Activated CD4-positive, alpha-beta T cell treated with anti-CD3 and anti-CD28 coated beads for 4 hours (primary cell): ENCODE measurements around the gene TMPRSS11F.
"Not testable (repeated sequence)": the region's sequence is repeated elsewhere in the genome, so short reads cannot be mapped to it uniquely, and the experiment has no call there.

Source experiments
- DNase-seq, 2 donors: peaks; one replicate each; pipeline ENCODE4 v3.0.0-alpha.2; 2020

Gene TMPRSS11F

GRCh38 chr4:68129793-68130192 lies at the start of gene TMPRSS11F:
Gene TMPRSS11F (minus strand): TSS chr4:68129869. CDS start chr4:68129820, 49 bp downstream.
- no peak for DNase-seq

GRCh38 chr4:68176904-68177303 lies 47.2 kb upstream of the TMPRSS11F start:
- no peak for DNase-seq

GRCh38 chr4:68176500-68176899 lies 46.8 kb upstream of the TMPRSS11F start:
- DNase-seq: no peak

GRCh38 chr4:68175562-68176155 lies 46.0 kb upstream of the TMPRSS11F start:
- peak in 1 of 2 donors; percentile 17 for DNase-seq

- DNase-seq: not testable (repeated sequence)
Measured at GRCh38 chr4:68174389-68174788, 44.7 kb upstream of the TMPRSS11F start.

- not testable (repeated sequence) for DNase-seq
Measured at GRCh38 chr4:68172147-68172546, 42.5 kb upstream of the TMPRSS11F start.

- no peak for DNase-seq
Measured at GRCh38 chr4:68167706-68168105, 38.0 kb upstream of the TMPRSS11F start.

GRCh38 chr4:68167166-68167565 lies 37.5 kb upstream of the TMPRSS11F start:
- DNase-seq: no peak

- no peak for DNase-seq
Measured at GRCh38 chr4:68163754-68164153, 34.1 kb upstream of the TMPRSS11F start.

GRCh38 chr4:68162196-68162595 lies 32.5 kb upstream of the TMPRSS11F start:
- no peak for DNase-seq

GRCh38 chr4:68152411-68152810 lies 22.7 kb upstream of the TMPRSS11F start:
- DNase-seq: no peak

- no peak for DNase-seq
Measured at GRCh38 chr4:68148800-68149685, 19.4 kb upstream of the TMPRSS11F start.

- no peak for DNase-seq
Measured at GRCh38 chr4:68147079-68147478, 17.4 kb upstream of the TMPRSS11F start.

GRCh38 chr4:68145261-68145660 lies 15.6 kb upstream of the TMPRSS11F start:
- no peak for DNase-seq

GRCh38 chr4:68141852-68142251 lies 12.2 kb upstream of the TMPRSS11F start:
- no peak for DNase-seq

GRCh38 chr4:68132342-68132741 lies 2.7 kb upstream of the TMPRSS11F start:
- no peak for DNase-seq

GRCh38 chr4:68124262-68124661 lies 5.4 kb downstream of the TMPRSS11F start:
- DNase-seq: no peak

- DNase-seq: no peak
Measured at GRCh38 chr4:68123525-68123924, 6.1 kb downstream of the TMPRSS11F start.

GRCh38 chr4:68119921-68120320 lies 9.7 kb downstream of the TMPRSS11F start:
- DNase-seq: no peak

- no peak for DNase-seq
Measured at GRCh38 chr4:68110441-68110840, 19.2 kb downstream of the TMPRSS11F start.

- no peak for DNase-seq
Measured at GRCh38 chr4:68109868-68110267, 19.8 kb downstream of the TMPRSS11F start.

- no peak for DNase-seq
Measured at GRCh38 chr4:68082758-68083157, 46.9 kb downstream of the TMPRSS11F start.

- DNase-seq: no peak
Measured at GRCh38 chr4:68079928-68080327, 49.7 kb downstream of the TMPRSS11F start.

- no peak for DNase-seq
Measured at GRCh38 chr4:68077737-68078136, 51.9 kb downstream of the TMPRSS11F start.
